PFSK-1 (cell line): ENCODE results near the gene FDX2.

Source experiments
- FOXP2 ChIP-seq: optimal IDR thresholded peaks from 2 replicates; pipeline ENCODE3; 2011; ENCODE audit warnings: borderline replicate concordance, control low read depth, inconsistent platforms; ENCODE audit not compliant: insufficient read depth; ENCODE audit errors: extremely low read length, extremely low read depth
- POLR2AphosphoS5 ChIP-seq: IDR thresholded peaks from 2 replicates; pipeline ENCODE4 v1.6.1; 2012; ENCODE audit warnings: low read depth, mild to moderate bottlenecking, control low read depth, low read length, moderate library complexity
- REST ChIP-seq, 2 experiments: IDR thresholded peaks; 2 replicates each; pipeline versions ENCODE4 v1.6.1 to v1.8.0; 2011 to 2012; ENCODE audit warnings: low read depth in 2 of 2, low read length in 2 of 2, control low read depth in 1 of 2, inconsistent platforms in 1 of 2, mild to moderate bottlenecking in 1 of 2, moderate library complexity in 1 of 2; ENCODE audit not compliant: insufficient read depth in 1 of 2
- SIN3A ChIP-seq: IDR thresholded peaks from 2 replicates; pipeline ENCODE4 v1.6.1; 2012; ENCODE audit warnings: mild to moderate bottlenecking, low read length, moderate library complexity, borderline replicate concordance; ENCODE audit not compliant: insufficient read depth
- TAF1 ChIP-seq: IDR thresholded peaks from 2 replicates; pipeline ENCODE4 v1.6.1; 2012; ENCODE audit warnings: low read length, control low read depth, borderline replicate concordance; ENCODE audit not compliant: insufficient read depth

DNA sequence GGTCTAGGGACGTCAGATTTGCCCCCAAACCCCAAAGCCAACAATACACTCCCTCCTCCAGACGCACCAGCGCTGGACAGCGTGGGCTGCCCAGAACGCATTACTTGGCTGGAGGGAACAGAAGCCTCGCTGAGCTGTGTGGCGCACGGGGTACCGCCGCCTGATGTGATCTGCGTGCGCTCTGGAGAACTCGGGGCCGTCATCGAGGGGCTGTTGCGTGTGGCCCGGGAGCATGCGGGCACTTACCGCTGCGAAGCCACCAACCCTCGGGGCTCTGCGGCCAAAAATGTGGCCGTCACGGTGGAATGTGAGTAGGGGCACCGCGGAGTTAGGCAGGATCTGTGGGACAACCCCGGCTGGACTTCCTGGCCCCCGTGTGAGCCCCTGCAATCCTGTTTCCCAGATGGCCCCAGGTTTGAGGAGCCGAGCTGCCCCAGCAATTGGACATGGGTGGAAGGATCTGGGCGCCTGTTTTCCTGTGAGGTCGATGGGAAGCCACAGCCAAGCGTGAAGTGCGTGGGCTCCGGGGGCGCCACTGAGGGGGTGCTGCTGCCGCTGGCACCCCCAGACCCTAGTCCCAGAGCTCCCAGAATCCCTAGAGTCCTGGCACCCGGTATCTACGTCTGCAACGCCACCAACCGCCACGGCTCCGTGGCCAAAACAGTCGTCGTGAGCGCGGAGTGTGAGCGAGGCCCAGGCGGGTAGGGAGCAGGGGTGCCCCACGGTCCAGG, 22.0 kb downstream of the FDX2 start:
- no peak for TF ChIP-seq REST (IDR thresholded peaks at IDR 0.05; ENCODE audit: insufficient read depth in 1 of 2, low read depth in 2 of 2, low read length in 2 of 2)
- TF ChIP-seq TAF1, result no peak
- no peak for TF ChIP-seq POLR2AphosphoS5
- no peak for TF ChIP-seq SIN3A
- no peak for TF ChIP-seq FOXP2
